Activated naive CD4-positive, alpha-beta T cell (primary cell): Measurements from ENCODE around the gene ATP6V0E1.

Source experiments
- DNase-seq, 4 experiments: peaks; one replicate each; lab custom pipeline; 2025; lab: John Stamatoyannopoulos, UW

The ATP6V0E1 gene

GRCh38 chr5:172983542-172984243 is at the start of gene ATP6V0E1:
Gene ATP6V0E1, plus strand, starts transcription at chr5:172983771. Its CDS starts 90 bp downstream, at chr5:172983861.
- DNase-seq = peak; percentile 73 to 92 (median 86)

- DNase-seq = no peak
Observed at GRCh38 chr5:172935096-172935495, 48.5 kb upstream of the ATP6V0E1 start.

GRCh38 chr5:172936401-172936800 is 47.2 kb upstream of the ATP6V0E1 start:
- DNase-seq = no peak

- no peak for DNase-seq
Observed at GRCh38 chr5:172939071-172939470, 44.5 kb upstream of the ATP6V0E1 start.

- no peak for DNase-seq
Observed at GRCh38 chr5:172939611-172940267, 43.8 kb upstream of the ATP6V0E1 start.

GRCh38 chr5:172940268-172941066 is 43.1 kb upstream of the ATP6V0E1 start:
- DNase-seq = no peak

- no peak for DNase-seq
Observed at GRCh38 chr5:172941067-172941516, 42.5 kb upstream of the ATP6V0E1 start.

- DNase-seq = no peak
Observed at GRCh38 chr5:172942556-172942955, 41.0 kb upstream of the ATP6V0E1 start.

- no peak for DNase-seq
Observed at GRCh38 chr5:172943283-172943841, 40.2 kb upstream of the ATP6V0E1 start.

GRCh38 chr5:172943906-172944305 is 39.7 kb upstream of the ATP6V0E1 start:
- no peak for DNase-seq

- no peak for DNase-seq
Observed at GRCh38 chr5:172944741-172945140, 38.8 kb upstream of the ATP6V0E1 start.

GRCh38 chr5:172945151-172945550 is 38.4 kb upstream of the ATP6V0E1 start:
- DNase-seq = no peak

- DNase-seq = no peak
Observed at GRCh38 chr5:172946146-172946545, 37.4 kb upstream of the ATP6V0E1 start.

- DNase-seq = no peak
Observed at GRCh38 chr5:172949426-172949825, 34.1 kb upstream of the ATP6V0E1 start.

GRCh38 chr5:172950176-172950965 is 33.2 kb upstream of the ATP6V0E1 start:
- DNase-seq = no peak

- no peak for DNase-seq
Observed at GRCh38 chr5:172951371-172952033, 32.1 kb upstream of the ATP6V0E1 start.

- no peak for DNase-seq
Observed at GRCh38 chr5:172952034-172952511, 31.5 kb upstream of the ATP6V0E1 start.

- DNase-seq = no peak
Observed at GRCh38 chr5:172953776-172954675, 29.5 kb upstream of the ATP6V0E1 start.

GRCh38 chr5:172954751-172955159 is 28.8 kb upstream of the ATP6V0E1 start:
- DNase-seq = no peak

- DNase-seq = no peak
Observed at GRCh38 chr5:172956228-172956627, 27.3 kb upstream of the ATP6V0E1 start.
